Adrenal gland (tissue), 12 donors: Measurements from ENCODE around the gene RHEBL1. TPM values are rescaled to one million over a fixed set of nuclear protein-coding genes. Genes with fewer than 3 reads are reported as not detected.
"Not testable (repeated sequence)": the region's sequence is repeated elsewhere in the genome, so short reads cannot be mapped to it uniquely, and the experiment has no call there.

ENCODE experiments used
- DNase-seq, 7 donors: peaks; one replicate each; pipeline ENCODE4 v3.0.0-alpha.2; 2019 to 2020
- H3K27ac ChIP-seq, 5 donors: fragments of 200-600 bp; sonication (generic) in 4 of 5; 1 replicate in 3 of 5; 2 replicates in 2 of 5; pipeline versions ENCODE4 v1.5.1 to v1.8.0; 2016 to 2020; ENCODE audit warnings: mild to moderate bottlenecking in 1 of 5
- H3K27me3 ChIP-seq: fragments of 200-600 bp; 2 replicates; pipeline ENCODE4 v1.8.0; 2021
- H3K36me3 ChIP-seq, 2 donors: fragments of 200-600 bp; replicated peaks in 1 of 2; 1 replicate in 1 of 2; 2 replicates in 1 of 2; pipeline versions ENCODE4 v1.5.1 to v1.8.0; 2018 to 2022
- H3K4me1 ChIP-seq, 2 donors: fragments of 200-600 bp; replicated peaks in 1 of 2; 1 replicate in 1 of 2; 2 replicates in 1 of 2; pipeline versions ENCODE4 v1.5.1 to v1.8.0; 2018 to 2021
- H3K4me3 ChIP-seq, 4 donors: fragments of 200-600 bp; sonication (generic) in 3 of 4; one replicate each; pipeline ENCODE4 v1.5.1; 2016 to 2018
- H3K9me3 ChIP-seq, 3 donors: fragments of 200-600 bp; sonication (generic) in 1 of 3; replicated peaks in 1 of 3; 1 replicate in 2 of 3; 2 replicates in 1 of 3; pipeline versions ENCODE4 v1.5.1 to v1.8.0; 2016 to 2021
- POLR2A ChIP-seq, 2 donors: fragments of 450-650 bp; IDR thresholded peaks; one replicate each; pipeline ENCODE4 v1.6.1; 2017; ENCODE audit warnings: antibody characterized with exemption in 2 of 2, mild to moderate bottlenecking in 2 of 2, moderate library complexity in 1 of 2
- WGBS, 4 donors: extraction: QIAGEN DNeasy Blood & Tissue Kit in 2 of 4; methylation state at CpG; one replicate each; pipeline versions ENCODE4 v1.1.5 to v1.1.7; 2013 to 2017; 5-methylcytosine and 5-hydroxymethylcytosine counted together
- intact Hi-C, 2 donors: fragments of 100-400 bp; cut with DNase I; formaldehyde crosslinking; loops; one replicate each; pipeline versions ENCODE4 v1.14.1 to v1.15.0; 2022 to 2023
- polyA plus RNA-seq, 3 donors: library from polyadenylated mRNA; stranded (reverse); fragments of 200-250 nt in 2 of 3; fragments of 350-450 nt in 1 of 3; fragmentation: Illumina TruSeq in 1 of 3; extraction: RNeasy Lipid Tissue Mini Kit (QIAGEN cat#74804) in 1 of 3; gene quantifications; one replicate each; pipeline ENCODE4 v1.2.3, GENCODE V29; 2013 to 2014
- total RNA-seq, 9 donors: library from RNA; depleted of rRNA in 4 of 9; stranded (reverse); fragments of >200 nt in 4 of 9; fragments of 120-200 nt in 1 of 9; fragmentation: NEBNext Ultra II Directional in 1 of 9; extraction: Animal tissue kit (Norgen Biotek cat#: 25700) in 1 of 9; gene quantifications; one replicate each; pipeline versions ENCODE4 v1.1.0 to v1.2.4, GENCODE V29; 2013 to 2023
- TF ChIP-seq, protein P1 (sequence below), 6 experiments: fragments of 450-650 bp in 4 of 6; fragments of 200-600 bp in 2 of 6; sonication (generic) in 1 of 6; IDR thresholded peaks; 1 replicate in 5 of 6; 2 replicates in 1 of 6; pipeline versions ENCODE4 v1.5.1 to v1.8.0; 2016 to 2021; ENCODE audit warnings: antibody characterized with exemption in 6 of 6, mild to moderate bottlenecking in 2 of 6, moderate library complexity in 1 of 6
- donor health status: healthy with polysubstance abuse.
- donor health status: Bipolar disorder and iron deficiency.
- donor health status: DM: yes; HTN: yes; CAD: no.
- donor health status: DM: no; HTN: no; CAD: no.
- donor health status: DM: no; HTN: no; CAD: no.
- donor health status: DM: yes; HTN: yes; CAD: no.

RHEBL1 gene
- total and polyA plus RNA-seq, 12 donors = 0.26 to 1.8 (median 0.34) TPM; not detected in 4

DNA sequence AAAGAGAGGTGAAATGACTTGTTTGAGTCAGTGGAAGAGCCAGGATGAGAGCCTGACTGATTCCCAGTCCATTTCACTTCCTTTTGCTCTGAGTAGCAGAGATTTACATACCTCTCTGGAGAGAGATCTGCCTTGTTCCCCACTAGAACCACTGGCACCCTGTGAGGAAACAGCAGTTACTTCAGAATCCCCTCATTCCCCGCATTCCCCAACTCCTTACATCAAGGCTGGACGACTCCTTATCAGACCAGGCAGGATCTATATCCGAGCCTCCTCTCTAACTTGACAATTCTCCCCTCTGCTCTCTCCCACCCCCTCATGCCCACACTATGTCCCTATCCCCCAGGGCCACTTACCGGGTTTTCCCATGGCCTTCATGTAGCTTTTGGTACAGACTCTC, 3.7 kb downstream of the RHEBL1 start:
- Histone ChIP-seq H3K9me3 (no peaks in the 10 kb centered on the region), H3K4me1 (peaks cover 4 to 15% of the 10 kb centered on the region in 2 donors), H3K27ac (no peak overlapping the region), H3K36me3 (no peaks in the 10 kb centered on the region), H3K27me3 (no peaks in the 10 kb centered on the region), H3K4me3 (no peak overlapping the region)
- intact Hi-C loops = loop anchor here (10.0 kb wide), 1 partner anchor 59 kb away; no protein-coding TSS in a partner anchor
- no peak for DNase-seq
- TF ChIP-seq, protein P1, sequence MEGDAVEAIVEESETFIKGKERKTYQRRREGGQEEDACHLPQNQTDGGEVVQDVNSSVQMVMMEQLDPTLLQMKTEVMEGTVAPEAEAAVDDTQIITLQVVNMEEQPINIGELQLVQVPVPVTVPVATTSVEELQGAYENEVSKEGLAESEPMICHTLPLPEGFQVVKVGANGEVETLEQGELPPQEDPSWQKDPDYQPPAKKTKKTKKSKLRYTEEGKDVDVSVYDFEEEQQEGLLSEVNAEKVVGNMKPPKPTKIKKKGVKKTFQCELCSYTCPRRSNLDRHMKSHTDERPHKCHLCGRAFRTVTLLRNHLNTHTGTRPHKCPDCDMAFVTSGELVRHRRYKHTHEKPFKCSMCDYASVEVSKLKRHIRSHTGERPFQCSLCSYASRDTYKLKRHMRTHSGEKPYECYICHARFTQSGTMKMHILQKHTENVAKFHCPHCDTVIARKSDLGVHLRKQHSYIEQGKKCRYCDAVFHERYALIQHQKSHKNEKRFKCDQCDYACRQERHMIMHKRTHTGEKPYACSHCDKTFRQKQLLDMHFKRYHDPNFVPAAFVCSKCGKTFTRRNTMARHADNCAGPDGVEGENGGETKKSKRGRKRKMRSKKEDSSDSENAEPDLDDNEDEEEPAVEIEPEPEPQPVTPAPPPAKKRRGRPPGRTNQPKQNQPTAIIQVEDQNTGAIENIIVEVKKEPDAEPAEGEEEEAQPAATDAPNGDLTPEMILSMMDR (IDR thresholded peaks at IDR 0.05) = no peak
- TF ChIP-seq POLR2A (IDR thresholded peaks at IDR 0.05) = no peak
- 68 to 84% (median 78%) methylated on average over 4 of the region's 4 CpGs for WGBS, 4 donors

DNA sequence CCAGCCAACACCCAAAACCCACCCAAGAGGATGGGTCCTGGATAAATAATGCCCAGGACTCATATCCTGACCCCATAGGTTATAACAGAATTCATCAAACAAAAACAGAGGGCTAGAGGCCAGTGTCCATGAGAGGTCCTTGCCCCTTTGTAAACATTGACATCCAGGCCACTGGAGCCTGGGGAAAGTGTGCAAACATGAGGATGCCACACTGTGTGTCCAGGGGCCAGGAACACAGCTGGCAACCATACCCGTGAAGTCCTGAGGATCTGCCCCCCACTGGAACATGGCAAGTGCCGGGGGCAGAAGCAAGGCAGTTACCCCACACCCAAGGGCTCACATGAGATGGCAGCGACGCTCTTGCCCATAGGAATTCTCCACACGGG, 5.0 kb downstream of the RHEBL1 start:
- Histone ChIP-seq H3K27ac (no peak overlapping the region), H3K4me3 (no peak overlapping the region), H3K9me3 (no peaks in the 10 kb centered on the region), H3K27me3 (no peaks in the 10 kb centered on the region), H3K4me1 (peaks cover 5 to 10% of the 10 kb centered on the region in 2 donors), H3K36me3 (no peaks in the 10 kb centered on the region)
- TF ChIP-seq POLR2A (IDR thresholded peaks at IDR 0.05) = no peak
- TF ChIP-seq, protein P1 (IDR thresholded peaks at IDR 0.05) = no peak
- DNase-seq = no peak
- intact Hi-C loops = loop anchor here (10.0 kb wide), 1 partner anchor 60 kb away; no protein-coding TSS in a partner anchor
- 87 to 88% (median 88%) methylated on average over 2 to 5 of the region's 5 CpGs for WGBS, 4 donors

DNA sequence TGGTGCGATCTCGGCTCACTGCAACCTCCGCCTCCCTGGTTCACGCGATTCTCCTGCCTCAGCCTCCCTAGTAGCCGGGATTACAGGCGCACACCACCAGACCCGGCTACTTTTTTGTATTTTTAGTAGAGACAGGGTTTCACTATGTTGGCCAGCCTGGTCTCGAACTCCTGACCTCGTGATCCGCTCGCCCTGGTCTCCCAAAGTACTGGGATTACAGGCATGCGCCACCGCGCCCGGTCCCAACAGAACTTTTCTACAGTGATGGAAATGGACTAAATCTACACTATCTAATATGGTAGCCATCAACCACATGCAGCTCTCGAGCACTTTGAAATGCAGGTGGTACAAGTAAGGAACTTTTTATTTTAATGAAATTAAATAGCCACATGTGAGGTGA, 7.9 kb downstream of the RHEBL1 start:
- H3K9me3 ChIP-seq, H3K4me3 ChIP-seq, H3K36me3 ChIP-seq, H3K27me3 ChIP-seq, H3K27ac ChIP-seq: not testable (repeated sequence)
- intact Hi-C loops = loop anchor here (10.0 kb wide), 1 partner anchor 63 kb away; no protein-coding TSS in a partner anchor
- DNase-seq = peak in 1 of 7 donors; percentile 23
- peaks cover 24 to 25% of the 10 kb centered on the region in 2 donors for H3K4me1 ChIP-seq
- WGBS, 4 donors = 86 to 94% (median 91%) methylated on average over 17 of the region's 17 CpGs

DNA sequence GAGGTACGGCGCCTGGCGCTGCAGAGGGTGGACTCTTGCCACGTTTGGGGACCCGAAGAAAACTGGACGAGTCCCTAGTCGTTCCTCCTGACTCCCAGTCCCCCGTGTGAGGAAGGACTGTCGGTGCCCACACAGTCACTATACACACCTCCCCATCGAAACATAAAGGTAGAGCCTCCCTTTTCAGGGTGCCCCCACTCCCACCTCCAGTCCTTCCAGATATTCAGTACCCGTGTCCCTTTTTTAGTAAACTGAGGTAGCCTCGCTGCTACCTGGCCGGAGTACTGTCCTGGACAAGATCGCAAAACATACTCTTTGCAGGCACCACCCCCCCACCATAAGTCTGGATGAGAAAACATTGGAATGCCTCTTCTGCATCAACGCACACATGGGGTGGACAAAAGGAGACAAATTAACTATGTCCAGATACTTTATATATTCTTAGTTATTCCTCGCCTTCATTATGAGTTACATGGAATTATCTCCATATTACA, 8.6 kb downstream of the RHEBL1 start:
- Histone ChIP-seq H3K36me3 (no peaks in the 10 kb centered on the region), H3K4me1 (peaks cover 29 to 32% of the 10 kb centered on the region in 2 donors), H3K27ac (peak overlapping the region; percentile 94 to 98 (median 96)), H3K9me3 (no peaks in the 10 kb centered on the region), H3K27me3 (no peaks in the 10 kb centered on the region), H3K4me3 (peak overlapping the region; percentile 68 to 99 (median 80))
- no peak for TF ChIP-seq POLR2A (IDR thresholded peaks at IDR 0.05)
- TF ChIP-seq, protein P1 (IDR thresholded peaks at IDR 0.05) = no peak
- no peak for DNase-seq
- 6 to 30% (median 9%) methylated on average over 2 to 16 of the region's 16 CpGs for WGBS, 4 donors
- intact Hi-C loops = loop anchor here (10.0 kb wide), 1 partner anchor 64 kb away; no protein-coding TSS in a partner anchor
